Amniotic epithelial cell (primary cell): ENCODE measurements around the gene PRDM16.

Experiments
- DNase-seq: peaks from one replicate; pipeline ENCODE4 v3.0.0-alpha.2; 2010; ENCODE audit warnings: low read depth

The PRDM16 gene

GRCh38 chr1:3417082-3417739 lies 348.2 kb downstream of the PRDM16 start:
- no peak for DNase-seq

GRCh38 chr1:3417934-3418333 lies 348.9 kb downstream of the PRDM16 start:
- no peak for DNase-seq

- no peak for DNase-seq
Measured at GRCh38 chr1:3418600-3418999, 349.6 kb downstream of the PRDM16 start.

GRCh38 chr1:3419415-3420204 lies 350.6 kb downstream of the PRDM16 start:
- DNase-seq, result no peak

GRCh38 chr1:3420218-3420951 lies 351.4 kb downstream of the PRDM16 start:
- no peak for DNase-seq

- DNase-seq, result no peak
Measured at GRCh38 chr1:3422638-3423037, 353.6 kb downstream of the PRDM16 start.

GRCh38 chr1:3423245-3423829 lies 354.3 kb downstream of the PRDM16 start:
- no peak for DNase-seq

- no peak for DNase-seq
Measured at GRCh38 chr1:3423896-3424611, 355.1 kb downstream of the PRDM16 start.

GRCh38 chr1:3425486-3426215 lies 356.6 kb downstream of the PRDM16 start:
- no peak for DNase-seq

GRCh38 chr1:3426956-3427535 lies 358.0 kb downstream of the PRDM16 start:
- no peak for DNase-seq

GRCh38 chr1:3427711-3428704 lies 359.0 kb downstream of the PRDM16 start:
- DNase-seq, result no peak

- DNase-seq, result no peak
Measured at GRCh38 chr1:3428899-3429298, 359.9 kb downstream of the PRDM16 start.

- DNase-seq, result no peak
Measured at GRCh38 chr1:3429320-3429719, 360.3 kb downstream of the PRDM16 start.

GRCh38 chr1:3429766-3430165 lies 360.8 kb downstream of the PRDM16 start:
- no peak for DNase-seq

GRCh38 chr1:3430406-3430805 lies 361.4 kb downstream of the PRDM16 start:
- DNase-seq, result no peak

GRCh38 chr1:3430820-3431219 lies 361.8 kb downstream of the PRDM16 start:
- no peak for DNase-seq

- no peak for DNase-seq
Measured at GRCh38 chr1:3431266-3431665, 362.3 kb downstream of the PRDM16 start.

- no peak for DNase-seq
Measured at GRCh38 chr1:3431686-3432085, 362.7 kb downstream of the PRDM16 start.

GRCh38 chr1:3432306-3432705 lies 363.3 kb downstream of the PRDM16 start:
- no peak for DNase-seq

- no peak for DNase-seq
Measured at GRCh38 chr1:3433076-3433475, 364.1 kb downstream of the PRDM16 start.
